GM19455 (cell line): ENCODE data around the gene IFITM1.
"Not testable (repeated sequence)": the region's sequence is repeated elsewhere in the genome, so short reads cannot be mapped to it uniquely, and the experiment has no call there.

Experiments
- ATAC-seq: cut with Tn5 transposase; IDR thresholded peaks from one replicate; pipeline ENCODE4 v1.9.1; 2021; ENCODE audit not compliant: unreplicated experiment

IFITM1 gene

DNA sequence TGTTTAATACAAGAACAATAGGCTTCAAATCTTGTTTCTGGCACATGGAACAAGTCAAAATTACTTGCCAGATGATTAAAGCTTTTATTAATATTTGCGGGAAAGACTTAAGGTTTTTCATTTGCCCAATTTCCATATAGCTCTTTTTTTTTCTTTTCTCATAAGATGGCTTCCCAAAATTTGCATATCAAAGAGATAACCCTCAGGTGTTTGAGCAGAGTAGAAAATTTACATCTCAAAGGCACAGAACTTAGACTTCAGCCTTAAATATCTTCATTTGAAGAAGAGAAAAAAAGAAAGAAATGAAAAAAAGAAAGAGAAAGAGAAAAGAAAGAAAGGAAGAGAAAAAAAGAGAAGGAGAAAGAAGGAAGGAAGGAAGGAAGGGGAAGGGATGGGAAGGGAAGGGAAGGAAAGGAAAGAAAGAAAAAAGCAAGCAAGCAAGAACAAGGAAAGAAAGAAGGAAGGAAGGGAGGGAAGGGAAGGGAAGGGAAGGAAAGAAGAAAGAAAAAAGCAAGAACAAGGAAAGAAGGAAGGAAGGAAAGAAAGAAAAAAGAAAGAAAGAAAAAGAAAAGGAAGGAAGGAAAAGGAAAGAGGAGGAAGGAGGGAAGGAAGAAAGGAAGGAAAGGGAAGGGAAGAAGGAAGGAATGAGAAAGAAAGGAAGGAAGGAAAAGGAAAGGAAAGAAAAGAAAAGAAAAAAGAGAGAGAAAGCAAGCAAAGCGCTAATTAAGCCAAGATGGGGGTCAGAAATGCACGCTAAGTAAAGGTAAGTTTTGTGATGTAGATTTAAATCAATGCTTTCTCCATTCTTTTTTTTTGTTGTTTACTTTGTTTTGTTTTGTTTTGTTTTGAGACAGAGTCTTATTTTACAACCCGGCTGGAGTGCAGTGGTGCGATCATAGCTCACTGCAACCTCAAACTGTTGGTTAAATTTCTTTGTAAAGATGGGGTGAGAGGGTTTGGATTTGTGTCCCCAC lies 27.0 kb downstream of the IFITM1 start:
- ATAC-seq: no peak

DNA sequence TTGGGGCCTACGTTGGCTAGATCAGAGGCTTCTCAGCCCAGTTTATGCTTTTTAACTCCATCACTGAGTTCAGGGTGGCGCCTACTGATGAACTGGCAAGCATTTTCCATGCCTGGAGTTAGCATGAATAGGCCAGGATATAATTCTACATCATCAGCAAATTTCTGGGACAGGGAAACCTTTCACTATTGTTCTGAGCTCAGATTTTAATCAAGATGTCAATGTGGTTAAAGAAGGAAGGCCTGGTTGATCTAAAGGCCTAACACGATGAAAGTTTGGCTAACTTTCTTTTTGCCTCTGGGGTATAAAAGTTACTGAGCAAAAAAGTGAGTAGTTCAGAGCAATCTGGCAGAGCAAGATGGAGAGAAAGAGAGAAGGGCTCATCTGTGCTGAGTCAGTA lies 28.5 kb downstream of the IFITM1 start:
- no peak for ATAC-seq

DNA sequence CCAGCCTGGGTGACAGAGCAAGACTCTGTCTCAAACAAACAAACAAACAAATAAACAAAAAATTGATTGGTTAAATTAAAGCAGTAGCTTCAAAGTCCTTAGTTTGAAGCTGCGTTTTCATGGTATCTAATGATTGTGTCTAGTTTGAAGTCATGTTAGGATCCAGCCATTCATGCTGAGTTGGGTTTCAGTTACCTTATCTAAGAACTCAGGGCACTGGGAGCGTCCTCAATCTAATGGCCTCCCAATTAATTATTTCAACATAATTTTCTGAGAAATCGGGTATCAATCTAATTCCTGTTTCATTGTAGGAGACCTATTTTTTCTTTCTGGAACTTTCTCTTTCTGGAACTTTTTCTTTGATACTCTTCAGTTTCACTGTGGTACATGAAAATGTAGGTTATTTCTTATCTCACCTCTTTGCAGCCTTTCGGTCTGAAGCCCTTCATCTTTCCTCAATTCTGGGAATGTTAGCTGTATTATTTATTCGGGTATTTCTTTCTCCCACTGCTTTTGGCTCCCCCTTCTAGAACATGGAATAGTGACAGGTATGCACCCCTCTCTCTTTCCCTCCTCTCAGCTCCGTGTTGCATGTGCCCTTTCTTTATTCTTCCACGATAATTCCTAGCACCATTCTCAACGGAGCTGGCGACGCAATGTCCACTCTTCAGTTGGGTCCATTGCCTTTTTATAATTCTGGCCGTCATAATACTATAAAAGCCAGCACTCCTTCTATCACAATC lies 31.2 kb downstream of the IFITM1 start:
- no peak for ATAC-seq

DNA sequence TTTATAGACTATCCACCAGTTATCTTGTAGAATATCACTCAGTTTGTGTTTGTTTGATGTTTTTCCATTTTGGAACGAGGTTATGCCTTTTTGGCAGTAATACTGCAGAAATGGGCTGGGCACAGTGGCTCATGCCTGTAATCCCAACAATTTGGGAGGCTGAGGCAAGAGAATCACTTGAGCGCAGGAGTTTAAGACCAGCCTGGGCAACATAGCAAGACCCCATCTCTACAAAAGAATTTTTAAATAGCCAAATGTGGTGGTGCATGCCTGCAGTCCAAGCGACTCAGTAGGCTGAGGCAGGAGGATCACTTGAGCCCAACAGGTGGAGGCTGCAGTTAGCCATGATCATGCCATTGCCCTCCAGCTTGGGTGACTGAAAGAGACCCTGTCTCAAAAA lies 32.7 kb downstream of the IFITM1 start:
- no peak for ATAC-seq

DNA sequence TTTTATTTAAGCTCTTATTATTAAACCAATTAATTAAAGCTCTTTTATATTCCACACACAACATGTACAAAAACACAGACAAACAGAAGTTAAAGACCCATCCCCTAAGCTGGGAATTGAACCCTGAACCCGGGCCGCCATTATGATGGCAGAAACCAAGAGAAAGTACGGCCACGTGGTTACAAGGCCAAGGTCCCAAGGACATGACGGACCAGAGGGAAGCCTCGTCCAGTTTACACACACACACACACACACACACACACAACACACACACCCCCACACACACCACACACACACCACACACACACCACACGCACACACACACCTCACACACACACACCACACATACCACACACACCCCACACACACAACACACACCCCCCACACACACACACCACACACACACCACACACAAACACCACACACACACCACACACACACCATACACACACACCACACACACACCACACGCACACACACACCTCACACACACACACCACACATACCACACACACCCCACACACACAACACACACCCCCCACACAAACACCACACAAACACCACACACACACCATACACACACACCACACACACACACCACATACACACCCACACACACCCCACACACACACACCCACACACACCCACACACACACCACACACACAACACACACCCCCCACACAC lies 35.6 kb downstream of the IFITM1 start:
- not testable (repeated sequence) for ATAC-seq

DNA sequence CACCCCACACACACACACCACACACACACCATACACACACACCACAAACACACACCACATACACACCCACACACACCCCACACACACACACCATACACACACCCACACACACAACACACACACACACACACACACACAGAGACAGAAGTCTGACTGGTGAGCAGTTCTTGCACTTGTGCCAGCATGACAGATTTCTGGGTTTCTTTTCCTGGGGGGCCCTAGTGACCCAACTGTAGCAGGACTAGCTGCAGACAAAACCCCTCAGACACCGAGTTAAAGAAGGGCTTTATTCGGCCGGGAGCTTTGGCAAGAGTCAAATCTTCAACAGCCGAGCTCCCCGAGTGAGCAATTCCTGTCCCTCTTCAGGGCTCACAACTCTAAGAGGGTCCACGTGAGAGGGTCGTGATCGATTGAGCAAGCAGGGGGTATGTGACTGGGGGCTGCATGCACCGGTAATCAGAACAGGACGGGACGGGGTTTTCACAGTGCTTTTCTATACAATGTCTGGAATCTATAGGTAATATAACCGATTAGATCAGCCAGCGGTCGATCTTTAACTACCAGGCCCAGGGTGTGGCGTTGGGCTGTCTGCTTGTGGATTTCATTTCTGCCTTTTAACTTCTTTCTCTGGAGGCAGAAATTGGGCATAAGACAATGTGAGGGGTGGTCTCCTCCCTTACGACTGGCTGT lies 36.3 kb downstream of the IFITM1 start:
- ATAC-seq: not testable (repeated sequence)

DNA sequence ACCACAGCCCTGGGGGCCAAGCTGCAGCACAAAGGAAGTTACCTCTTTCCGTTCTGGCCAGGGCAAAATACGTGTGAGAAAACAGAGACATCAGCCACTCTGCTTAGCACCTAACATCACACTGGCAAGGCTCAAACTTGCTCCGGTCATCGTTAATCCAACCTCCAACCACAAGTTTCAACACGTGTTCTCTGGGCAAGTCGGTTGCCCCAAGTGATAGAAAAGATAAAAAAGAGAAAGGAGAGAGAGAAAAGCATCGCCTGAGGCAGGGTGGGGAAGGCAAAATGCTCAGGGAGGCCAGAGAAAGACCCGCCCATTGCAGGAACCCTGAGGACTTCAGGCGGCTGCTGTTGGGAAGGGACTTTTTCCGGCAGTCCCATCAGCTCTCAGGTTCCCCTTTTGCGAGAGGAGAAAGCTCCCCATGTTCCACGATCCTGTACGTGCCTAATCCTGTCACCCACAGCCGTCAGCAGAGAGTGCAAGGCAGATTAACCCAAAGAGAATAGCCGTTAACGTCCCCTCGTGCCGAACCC lies 36.9 kb downstream of the IFITM1 start:
- ATAC-seq: no peak

DNA sequence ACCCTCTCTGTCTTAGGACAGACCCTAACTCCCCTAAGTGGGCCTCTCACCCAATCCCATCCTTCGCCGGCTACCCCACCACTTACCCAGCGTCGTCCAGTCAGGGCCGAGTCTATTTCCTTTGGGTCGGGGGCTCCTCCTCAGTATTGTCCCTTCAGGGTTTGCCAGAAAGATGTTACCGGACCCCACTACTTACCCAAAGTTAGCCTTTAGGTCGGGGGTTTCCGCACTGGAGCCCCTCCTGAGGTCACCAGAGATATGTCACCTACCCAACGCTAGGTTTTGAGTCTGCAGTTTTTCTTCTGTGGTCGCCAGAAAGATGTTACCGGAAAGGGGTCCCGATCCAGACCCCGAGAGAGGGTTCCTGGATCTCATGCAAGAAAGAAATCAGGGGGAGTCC lies 37.6 kb downstream of the IFITM1 start:
- no peak for ATAC-seq

DNA sequence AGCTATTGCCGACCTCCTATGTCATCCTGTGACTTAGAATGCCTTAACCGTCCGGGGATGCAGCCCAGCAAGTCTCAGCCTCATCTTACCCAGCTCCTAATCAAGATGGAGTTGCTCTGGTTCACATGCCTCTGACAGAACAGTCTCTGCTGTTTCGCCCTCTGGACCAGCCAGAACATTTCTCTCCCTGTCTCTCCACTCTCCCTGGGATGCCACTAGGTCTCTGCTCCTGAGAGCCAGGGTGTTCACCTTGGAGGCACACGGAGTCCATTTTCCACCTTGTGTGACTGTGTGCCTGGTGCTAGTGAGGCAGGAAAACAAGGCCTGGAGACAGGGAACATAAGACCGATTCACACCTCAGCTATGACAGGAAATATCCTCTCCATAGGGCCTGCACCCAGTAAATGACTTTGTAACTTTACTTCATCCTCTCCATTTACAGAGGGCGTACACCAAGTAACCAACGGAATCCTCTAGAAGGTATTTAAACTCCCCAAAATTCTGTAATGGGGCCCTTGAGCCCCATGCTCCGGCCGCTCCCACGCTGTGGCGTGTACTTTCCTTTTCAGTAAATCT lies 38.7 kb downstream of the IFITM1 start:
- no peak for ATAC-seq

DNA sequence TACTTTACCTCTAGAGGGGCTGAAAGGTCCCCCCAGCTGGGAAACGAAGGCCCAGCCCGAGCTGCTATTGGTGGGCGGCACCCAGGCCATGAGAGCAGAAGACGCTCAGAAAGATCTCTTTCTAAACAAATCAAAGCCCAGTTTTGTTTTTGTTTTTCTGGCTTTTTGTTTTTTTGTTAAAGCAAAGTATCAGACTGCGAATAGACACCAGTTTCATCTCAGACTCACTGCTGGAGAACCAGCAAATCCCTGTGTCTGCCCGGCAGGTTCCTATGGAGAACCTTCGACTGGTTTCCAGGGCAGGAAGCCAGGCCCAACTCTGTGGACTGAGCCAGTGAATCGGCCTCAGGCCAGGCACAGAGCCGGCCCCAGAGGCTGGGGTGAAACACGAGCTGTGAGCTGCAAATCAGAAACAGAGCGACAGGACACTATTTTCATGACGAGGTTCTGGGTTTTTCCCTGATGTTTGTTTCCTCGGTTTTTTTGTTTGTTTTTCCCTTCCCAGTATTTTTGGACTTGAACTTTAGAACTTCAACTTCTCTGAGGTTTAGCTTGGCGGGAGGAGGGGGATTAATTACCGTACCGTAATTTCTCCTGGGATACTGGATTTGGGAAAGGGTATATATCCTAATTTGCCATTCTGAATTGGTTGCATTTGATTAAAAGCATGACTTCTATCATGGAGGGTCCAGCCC lies 39.5 kb downstream of the IFITM1 start:
- no peak for ATAC-seq

DNA sequence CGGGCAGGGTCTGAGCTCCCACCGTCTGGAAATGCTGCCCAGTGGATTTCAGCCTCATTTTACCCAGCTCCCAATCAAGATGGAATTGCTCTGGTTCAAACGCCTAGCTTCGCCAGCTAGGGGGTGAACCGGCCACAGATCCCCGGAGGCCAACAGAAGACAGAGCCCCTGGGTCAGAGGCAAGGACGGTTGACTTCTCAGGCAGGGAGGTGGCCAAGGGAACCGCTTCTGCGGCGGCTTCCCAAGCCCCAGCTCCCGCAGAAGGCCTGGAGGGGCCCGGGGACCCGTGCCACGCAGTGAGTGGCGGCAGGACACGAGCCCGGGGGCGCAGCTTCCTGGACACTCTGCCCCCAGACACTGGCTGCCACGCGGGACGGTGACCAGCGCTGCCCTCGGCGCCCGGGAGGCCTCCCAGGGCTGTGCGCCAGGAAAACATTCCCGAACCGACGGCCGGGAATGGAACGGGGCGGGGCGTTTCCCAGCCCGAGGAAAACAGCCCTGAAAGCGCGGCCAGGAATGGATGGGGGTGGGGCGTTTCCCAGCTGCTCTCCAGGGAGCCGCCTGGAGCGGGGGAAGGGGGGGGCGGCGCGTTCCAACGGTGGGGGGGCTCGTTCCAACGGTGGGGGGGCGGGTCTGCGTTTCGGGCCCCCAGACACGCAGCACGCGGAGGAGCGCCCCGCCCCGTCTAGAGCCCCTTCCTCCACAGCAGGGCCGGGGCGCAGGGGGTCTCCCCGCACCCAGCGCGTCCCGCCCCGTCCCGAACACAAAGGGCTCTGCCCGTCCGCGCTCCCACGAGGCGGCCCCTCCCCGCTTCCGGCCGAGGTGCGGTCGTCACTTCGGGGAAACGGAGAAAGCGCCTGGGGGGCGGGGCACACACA lies 42.0 kb downstream of the IFITM1 start:
- ATAC-seq: no peak

DNA sequence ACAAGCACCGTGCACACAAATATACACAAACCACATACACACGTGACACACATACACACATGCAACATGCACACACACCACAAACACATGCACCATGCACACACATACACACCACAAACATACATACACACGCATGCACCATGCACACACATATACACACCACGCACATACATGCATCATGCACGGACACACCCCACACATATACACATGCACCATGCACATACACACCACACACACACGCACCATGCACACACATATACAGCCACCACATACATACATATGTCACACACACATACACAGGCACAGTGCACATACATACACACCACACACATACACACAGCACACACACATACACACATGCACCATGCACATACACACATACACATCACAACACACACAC lies 42.8 kb downstream of the IFITM1 start:
- ATAC-seq: no peak

DNA sequence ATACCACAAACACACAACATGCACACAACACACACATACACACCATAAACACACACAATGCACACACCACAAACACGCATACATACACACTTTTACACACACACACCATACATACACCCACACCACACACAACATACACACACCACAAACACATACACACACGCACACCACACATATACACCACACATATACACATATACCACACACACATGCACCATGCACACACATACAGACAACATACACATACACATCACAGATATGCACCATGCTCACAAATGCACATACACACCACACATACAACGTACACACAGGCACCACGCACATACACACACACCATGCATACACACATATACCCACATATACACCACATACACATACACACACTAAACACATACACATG lies 43.7 kb downstream of the IFITM1 start:
- no peak for ATAC-seq

DNA sequence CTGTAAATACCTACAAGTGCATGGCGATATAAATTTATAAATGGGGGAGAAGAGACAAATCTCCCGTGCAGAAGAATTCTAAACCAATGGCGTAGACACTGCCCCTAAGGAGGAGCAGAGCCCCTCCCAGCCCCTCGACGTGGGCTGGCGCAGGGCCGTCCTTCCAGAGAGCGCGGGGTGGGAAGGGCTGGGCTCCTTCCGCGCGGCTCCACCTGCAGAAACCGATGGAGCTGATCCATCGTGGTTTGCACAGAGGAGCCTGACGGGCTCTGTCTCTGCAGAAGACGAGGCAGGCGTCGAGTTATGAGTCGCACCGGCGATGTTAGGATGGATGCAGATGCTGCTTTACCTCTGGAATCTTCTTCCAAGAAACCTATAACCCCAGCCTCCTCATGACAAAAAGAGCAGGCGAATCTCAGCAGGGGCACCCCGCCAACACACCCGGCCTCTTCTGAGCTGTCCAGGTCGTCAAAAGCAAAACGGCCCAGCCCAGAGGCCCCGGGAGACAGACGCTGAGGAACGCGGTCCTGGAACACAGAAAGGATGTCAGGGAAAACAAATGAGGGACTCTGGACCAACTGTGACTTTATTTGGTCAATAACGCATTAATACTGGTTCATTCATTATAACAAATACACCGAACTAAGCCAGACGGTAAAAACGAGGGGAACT lies 44.4 kb downstream of the IFITM1 start:
- no peak for ATAC-seq

DNA sequence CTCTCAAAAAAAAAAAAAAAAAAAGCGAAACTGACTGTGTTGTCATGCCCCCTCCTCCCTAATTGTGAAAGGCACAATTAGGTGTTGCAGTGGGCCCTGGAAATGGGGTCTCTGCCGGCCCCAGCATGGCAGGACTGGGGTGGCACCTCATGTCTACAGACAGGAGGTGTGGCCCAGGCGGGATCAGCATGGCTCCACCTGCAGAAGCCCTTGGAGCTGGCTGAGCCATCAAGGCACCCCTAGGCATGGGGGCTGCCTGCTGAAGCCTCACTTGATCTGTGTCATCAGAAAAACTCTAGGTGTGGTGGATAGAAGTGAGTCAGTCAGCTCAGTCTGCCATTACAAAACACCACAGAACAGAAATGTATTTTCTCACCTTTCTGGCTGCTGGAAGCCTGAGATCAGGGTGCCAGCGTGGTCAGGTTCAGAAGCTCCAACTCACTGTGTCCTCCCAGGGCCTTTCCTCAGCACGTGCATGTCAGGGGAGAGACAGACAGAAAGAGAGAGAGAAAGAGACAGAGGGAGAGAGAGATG lies 45.4 kb downstream of the IFITM1 start:
- no peak for ATAC-seq

DNA sequence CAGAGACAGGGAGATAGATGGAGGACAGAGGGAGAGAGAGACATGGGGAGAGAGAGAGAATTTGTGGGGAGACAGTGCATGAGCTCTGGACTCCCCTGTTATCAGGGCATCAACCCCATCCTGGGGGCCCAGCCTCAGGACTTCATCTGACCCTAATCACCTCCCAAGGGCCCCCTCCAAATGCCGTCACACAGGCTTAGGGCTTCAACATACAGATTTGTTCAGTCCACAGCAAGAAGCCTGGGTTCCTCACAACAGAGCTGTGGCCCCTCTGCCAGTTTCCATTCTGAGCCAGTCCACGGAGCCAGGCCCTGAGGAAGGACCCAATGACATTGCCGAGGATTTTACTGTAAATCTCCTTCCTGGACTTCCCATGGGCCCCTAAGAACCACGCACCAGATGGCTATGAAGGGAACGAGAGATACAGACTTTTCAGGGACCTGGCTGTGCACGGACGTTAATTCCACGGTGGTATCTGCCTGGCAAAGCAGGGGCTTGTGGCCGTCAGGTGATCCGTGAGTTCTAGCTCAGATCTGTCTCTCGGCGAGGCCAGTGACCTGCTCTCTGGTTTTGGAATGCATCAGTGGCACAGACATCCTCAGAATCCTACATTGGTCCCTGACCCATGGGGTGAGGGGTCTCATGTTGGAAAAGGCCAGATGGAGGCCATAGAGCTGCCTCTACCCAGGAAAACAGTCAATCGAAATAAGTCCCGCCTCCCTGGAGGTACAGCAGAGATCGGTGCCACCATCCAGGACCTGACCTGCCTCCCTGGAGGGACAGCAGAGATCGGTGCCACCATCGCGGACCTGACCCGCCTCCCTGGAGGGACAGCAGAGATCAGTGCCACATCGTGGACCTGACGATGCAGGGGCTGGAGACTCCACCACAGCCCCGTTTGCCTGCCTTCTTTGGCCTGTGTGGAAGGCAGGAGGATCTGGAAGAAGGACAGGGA lies 46.8 kb downstream of the IFITM1 start:
- ATAC-seq: no peak
